Activated CD4-positive, CD25-positive, alpha-beta regulatory T cell treated with anti-CD3 and anti-CD28 coated beads, Interleukin-2, amount 50 U/mL, for 24 hours (primary cell): ENCODE results near the gene IRX6.

Source experiments
- ATAC-seq, 2 donors: fragments of 150-1000 bp; cut with Tn5 transposase; one replicate each; pipeline ENCODE4 v1.10.0; 2021; ENCODE audit warnings: mild to moderate bottlenecking in 1 of 2, moderate library complexity in 1 of 2

IRX6 gene

DNA sequence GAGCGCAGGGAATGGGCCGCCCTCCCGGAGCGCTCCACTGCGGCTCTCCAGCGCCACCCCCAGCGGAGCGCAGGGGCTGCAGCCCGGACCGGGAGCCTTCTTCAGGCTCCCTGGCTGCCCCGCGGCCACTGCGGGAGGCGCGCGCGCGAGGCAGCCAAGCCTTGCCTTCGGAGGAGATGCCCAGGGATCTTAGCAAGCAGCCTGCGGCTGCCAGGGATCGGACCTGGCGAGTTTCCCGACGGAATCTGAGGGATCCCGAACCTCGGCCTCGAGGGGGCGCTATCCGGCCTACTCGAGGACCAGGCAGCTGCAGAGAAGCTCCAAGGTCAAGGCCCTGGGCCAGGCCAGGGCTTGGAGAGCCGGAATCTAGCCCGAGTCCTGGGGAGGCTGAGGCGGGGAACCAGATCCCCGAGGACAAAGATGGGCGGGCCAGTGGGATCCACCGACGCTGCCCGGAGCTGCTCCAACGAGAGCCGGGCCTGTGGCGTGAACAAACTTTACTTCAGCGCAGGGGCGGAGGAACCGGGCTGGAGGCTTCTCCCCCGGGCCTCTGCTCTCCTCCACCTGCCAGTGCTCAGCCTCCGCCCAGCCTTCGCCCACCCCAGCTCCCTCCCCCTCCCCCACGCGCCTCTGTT is at the start of gene IRX6:
TSS of gene IRX6 (plus strand) at position 567 of the 635 bp plus-strand sequence. CDS start 889 bp downstream, outside the sequence.
- no peak for ATAC-seq

- no peak for ATAC-seq
Measured at GRCh38 chr16:55274391-55274790, 49.6 kb upstream of the IRX6 start.

DNA sequence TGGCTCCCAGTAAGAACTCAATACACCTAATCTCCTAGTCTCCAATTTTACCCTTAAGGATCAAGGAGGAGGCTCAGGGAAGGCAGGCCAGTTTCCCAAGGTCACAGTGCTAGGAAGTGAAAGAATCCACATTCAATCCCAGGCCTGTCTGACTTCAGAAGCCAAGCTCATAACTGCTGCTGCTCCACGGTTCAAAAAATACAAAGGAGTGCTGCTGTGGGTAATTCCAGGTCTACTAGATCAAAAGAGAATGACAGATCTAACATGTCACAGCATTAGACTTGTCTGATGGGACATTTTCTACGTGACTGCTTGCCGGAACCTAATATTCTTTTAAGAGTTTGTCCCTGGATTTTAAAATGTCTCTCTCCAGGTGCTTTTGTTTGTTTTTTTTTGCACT is 48.8 kb upstream of the IRX6 start:
- no peak for ATAC-seq

DNA sequence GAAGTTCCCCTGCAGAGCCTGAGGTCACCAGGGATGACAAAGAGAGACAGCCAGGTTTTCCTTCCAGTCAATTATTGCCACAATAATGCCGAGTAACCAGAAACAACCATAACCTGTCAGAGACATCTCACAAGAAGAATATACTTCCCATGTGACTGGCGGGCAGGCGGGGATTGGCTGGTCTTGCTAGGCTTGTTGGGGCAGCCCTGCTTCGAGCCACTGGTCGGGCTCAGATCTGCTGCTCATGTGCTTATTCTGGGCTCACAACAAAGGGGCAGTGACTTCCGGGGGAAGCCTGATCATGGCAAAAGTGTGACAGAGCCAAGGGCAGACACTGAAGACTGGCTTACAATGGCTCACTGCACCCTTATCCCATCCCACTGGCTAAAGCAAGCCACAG is 48.1 kb upstream of the IRX6 start:
- no peak for ATAC-seq

DNA sequence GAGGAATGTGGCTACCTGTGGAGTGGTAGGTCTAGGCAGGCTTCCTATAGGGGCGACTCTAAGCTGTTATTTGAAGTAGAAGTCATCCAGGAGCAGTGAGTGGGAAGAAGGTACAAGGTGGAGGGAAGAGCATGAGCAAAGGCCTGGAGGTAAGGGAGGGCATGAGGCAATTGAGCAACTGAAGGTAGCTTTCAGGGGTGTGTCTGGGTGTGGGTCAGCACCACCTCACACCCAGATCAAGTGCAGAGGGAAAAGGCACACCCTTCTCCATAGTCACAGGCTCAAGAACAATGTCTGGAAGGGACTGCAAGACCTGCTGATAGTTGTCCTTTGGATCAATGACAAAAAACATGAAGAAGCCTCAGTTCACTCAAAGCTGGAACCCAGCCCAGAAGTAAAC is 46.5 kb upstream of the IRX6 start:
- no peak for ATAC-seq

- no peak for ATAC-seq
Measured at GRCh38 chr16:55279598-55279997, 44.4 kb upstream of the IRX6 start.

DNA sequence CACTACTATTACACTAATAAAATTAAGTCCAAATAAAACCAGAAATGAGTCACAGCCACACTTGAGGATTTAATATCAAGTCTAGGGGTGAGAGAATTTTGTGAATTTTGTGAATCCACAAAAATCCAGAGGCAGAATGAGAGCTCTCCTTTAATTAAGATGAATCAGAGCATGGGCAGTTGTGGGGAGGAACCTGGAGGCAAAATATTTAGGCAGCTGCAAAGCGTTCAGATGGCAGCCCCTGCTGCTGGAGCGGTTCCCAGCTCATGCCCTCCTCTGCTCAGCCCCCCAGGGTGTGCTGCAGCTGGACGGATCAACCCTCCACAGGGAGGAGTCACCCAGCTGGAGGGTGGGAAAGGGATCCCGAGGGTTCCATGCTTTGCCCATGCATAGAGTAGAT is 43.4 kb upstream of the IRX6 start:
- ATAC-seq, result no peak

DNA sequence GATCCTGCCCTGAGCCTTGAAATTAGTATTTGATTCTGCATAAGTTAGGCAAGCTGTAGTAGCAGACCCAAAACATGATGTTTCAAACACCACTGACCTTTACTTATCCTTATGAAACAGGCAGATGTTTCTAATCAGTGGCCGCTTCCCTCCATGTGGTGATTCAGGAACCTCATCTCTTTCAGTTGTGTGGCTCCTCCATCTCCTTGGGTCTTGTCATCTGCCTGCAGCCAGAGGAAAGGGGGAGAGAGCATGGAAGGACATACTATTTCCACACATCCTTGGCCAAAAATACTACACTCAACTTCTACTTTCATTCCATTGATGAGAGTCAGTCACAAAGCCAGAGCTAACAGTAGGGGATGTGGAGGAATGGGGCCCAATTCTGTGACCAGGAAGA is 41.6 kb upstream of the IRX6 start:
- ATAC-seq, result no peak

DNA sequence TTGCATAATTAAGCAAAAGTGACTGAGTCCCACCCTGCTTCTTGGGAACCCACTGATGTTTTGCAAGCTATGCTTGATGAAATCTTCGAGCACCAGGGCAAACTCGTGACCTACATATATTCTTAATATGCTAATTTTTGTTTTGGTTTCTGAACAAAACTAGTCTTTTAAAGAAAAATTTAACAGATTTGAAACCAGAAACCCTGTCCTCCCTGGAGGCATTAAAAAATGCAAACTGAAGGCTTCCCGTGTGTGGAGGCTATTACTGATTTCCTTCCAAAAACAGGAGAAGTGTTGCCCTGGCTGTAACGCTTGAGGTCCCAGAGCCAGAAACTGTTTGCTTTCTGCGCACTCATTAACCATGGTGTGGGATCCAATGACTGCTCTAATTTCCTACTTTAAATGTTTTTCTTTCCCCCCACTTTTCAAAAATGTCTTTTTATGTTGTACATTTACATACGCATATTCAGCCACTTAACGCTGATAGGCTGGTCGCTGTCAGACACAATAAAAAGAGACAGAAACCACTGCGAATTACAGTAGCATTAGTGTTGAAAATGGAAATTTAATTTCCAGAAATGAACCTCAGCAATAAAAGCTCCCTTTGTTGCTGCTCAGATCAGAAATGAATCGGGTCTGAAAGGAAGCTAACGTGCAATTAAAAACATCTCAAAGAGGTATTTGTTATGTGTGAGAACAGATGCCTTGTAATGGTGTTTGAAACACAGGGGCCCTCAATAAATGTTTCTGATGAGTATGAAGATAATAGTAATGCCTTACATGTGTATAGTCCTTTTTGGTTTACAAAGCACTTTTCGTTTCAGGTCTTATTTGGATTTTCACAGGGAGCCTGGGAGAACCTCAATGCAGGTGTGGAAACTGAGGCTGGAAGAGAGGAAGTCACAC is 39.9 kb upstream of the IRX6 start:
- ATAC-seq, result no peak

DNA sequence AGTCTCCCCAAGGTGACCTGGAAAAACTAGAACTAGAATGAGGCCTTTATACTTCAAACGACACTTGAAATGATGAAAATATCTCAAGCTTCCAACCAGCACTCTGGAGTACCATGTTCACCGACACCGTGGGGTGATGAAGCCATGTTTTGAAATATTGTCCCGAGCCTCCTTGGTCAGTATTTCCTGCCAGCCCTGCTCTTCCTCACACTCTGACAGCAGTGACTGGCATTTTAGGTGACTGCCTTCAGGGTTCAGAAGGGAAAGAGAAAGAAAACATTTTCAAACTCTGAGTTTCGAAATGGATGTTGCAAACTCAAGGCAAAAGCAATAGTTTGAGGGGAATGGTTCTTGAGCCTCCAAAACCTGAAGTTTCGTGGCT is 39.3 kb upstream of the IRX6 start:
- no peak for ATAC-seq

- ATAC-seq, result no peak
Measured at GRCh38 chr16:55285586-55285985, 38.4 kb upstream of the IRX6 start.

DNA sequence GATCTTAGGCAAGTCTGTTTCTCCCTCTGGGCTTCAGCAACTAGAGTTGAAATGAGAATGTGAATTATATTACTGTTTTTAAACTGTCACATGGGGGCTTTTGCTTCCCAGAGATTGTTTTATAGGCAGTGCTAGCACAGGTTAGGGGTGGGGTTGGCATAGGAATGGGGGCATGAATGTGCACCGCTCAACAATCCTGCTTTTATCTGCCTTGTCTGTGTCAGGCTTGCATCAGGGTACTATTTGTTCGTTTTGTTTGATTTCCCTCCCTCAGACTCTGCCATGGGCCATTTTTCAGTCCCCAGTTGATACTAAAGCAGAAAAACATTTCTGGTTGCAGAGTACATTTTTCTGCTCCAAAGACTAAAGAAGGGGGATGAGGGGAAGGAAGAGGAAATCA is 34.6 kb upstream of the IRX6 start:
- ATAC-seq, result no peak

GRCh38 chr16:55291847-55292246 is 32.2 kb upstream of the IRX6 start:
- no peak for ATAC-seq

DNA sequence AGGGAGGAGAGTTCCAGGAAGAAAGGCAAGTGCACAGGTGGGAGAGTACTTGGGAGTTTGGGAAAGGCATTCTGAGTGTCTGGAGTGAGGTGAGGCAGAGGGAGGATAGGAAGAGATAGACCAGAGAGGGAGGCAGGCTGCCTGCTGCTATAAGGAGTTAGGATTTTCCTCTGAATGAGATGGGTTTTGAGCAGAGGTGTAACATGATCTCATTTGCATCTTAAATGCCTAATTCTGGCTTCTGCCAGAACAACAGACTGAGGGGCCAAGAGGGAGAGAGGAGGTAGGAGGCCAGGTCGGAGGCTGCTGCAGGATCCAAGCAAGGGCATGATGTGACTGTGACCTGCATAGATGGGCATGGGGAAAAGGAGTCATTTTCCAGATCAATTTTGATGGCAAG is 31.5 kb upstream of the IRX6 start:
- no peak for ATAC-seq

DNA sequence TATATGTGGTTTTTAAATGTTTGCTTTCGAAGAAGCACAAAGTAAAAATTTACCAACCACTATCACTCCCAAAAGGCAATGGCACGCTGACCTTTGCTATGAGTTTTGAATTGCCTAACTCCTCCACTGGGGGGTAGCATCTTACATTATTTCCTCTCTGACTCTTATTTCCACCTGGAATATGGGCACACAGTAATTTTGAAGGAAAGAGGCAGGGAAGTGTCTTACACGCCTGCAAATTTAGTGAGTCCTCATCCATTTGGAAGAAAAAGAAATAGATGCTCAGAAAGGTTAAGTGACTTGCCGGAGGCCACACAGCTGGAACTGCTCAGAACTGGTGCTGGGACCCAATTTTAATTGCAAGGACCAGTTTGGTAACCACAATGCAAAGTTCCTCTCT is 29.9 kb upstream of the IRX6 start:
- ATAC-seq, result no peak

DNA sequence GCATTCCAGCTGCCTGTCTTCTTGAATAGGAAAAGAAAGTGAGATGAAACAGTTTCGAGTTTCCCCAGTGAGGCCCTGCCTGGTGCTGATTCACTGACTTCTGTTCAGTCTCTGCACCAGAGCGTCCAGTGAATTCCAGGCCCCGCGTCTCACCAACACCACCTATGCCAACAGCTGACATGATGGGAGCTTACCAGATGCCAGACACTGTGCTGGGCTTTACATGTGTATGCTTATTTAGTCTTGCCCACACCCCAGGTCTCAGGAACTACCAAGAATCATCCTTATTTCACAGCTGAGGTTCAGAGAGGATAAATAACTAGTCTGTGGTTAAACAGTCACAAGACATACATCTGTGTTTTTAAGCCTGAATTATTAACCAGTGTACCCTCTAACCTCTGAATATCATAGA is 29.1 kb upstream of the IRX6 start:
- ATAC-seq, result no peak

- no peak for ATAC-seq
Measured at GRCh38 chr16:55297062-55297909, 26.7 kb upstream of the IRX6 start.

DNA sequence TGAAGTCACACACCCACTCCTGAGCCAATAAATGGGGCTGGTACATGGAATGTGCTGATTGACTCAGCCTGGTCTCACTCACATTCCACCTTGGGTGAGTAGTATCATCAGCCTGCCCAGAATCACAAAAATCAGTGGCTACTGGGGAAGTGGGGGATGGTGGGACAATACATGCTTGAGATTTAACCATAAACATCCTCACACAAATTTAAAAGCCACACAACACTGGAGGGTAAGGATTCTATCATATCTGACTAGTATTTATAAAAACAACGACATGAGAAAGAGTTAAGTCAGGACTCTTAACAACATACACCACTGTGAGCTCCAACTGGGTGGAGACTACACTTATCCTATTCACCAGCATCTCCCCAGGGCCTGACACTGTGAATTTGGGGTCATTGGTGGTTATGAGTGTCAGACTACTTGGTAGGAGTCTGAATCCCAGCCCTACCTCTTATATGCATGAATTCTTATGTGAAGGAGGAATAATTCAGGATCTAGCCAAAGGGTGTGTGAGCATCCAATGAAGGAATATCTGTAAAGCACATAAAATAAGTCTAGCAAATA is 26.0 kb upstream of the IRX6 start:
- no peak for ATAC-seq

DNA sequence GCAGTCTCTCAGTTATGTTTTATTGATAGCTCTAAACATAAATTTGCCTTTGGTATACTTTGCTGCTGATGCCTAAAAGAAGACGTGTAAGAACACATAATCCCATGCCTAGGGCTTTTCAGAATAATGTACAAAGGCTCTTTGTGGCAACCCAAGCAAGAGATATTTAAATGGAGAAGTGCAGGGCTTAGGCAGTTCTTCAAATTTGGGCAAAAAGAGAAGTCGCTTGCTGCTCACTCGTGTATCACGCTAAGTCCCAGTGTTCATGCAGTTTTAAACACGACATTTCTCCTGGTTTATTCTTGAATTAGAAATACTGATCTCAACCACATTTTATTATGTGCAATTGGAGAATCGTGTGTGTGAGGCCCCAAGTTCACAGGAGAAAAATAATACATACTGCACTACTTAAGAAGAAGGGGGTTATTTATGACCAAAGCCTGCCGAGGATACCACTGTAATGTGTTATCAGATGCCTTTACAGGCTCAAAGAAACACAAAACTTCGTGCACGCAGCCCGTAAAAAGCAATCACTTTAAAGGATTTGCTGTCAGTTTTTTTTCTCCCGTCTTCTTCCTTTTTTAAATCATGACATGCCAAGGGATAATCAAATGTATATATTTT is 22.5 kb upstream of the IRX6 start:
- ATAC-seq, result no peak

GRCh38 chr16:55302635-55303034 is 21.4 kb upstream of the IRX6 start:
- ATAC-seq, result no peak

- ATAC-seq, result no peak
Measured at GRCh38 chr16:55308973-55309372, 15.0 kb upstream of the IRX6 start.

DNA sequence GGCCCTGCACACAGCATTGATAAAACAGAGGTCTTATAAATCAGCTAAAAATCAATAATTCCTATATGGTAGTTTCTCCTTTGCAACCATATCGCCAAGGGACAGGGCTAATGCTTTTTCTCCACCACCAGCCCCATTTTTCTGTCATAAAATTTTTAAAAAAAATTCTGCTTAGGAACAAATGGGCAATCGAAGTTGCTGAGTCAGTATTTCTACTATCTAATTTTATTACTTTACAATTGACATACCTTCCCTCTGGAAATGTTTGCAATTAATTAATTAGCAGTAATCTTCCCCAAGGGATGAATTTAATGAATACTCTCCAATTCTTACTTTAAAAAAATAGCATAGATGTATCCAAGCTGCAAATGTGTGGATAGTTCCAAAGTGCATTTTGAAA is 1.7 kb upstream of the IRX6 start:
- no peak for ATAC-seq
